ENCODE data around the gene ISY1. TPM values are rescaled to one million over a fixed set of nuclear protein-coding genes. Genes with fewer than 3 reads are reported as not detected.

The ISY1 gene
- polyA plus RNA-seq, 1 donor (not counting 4 experiments of a cell fraction or from before 2014, with no cell fraction given), result 25.5 TPM

- H3K9me3 ChIP-seq (ENCODE audit: control insufficient read depth, low read depth, low read length), result no peaks in the 10 kb centered on the region
- dilution Hi-C loops (cut with MboI; ENCODE audit: extremely low pct_ligation_motif_present, low sequenced_read_pairs), result no loop called here
- H3K9me1 ChIP-seq (ENCODE audit: control insufficient read depth, extremely low read depth, insufficient read depth, low read length), result no peaks in the 10 kb centered on the region
- peak overlapping the region; percentile 83 for H3K9ac ChIP-seq (ENCODE audit: control insufficient read depth, extremely low read depth, insufficient read depth, low read length)
- H3K27ac ChIP-seq (ENCODE audit: control insufficient read depth, insufficient read depth, low read length), result peak overlapping the region; percentile 96
- H3K4me2 ChIP-seq (ENCODE audit: control insufficient read depth, extremely low read depth, insufficient read depth, low read depth, low read length), result peak overlapping the region; percentile 97
- H4K20me1 ChIP-seq (ENCODE audit: control insufficient read depth, extremely low read depth, insufficient read depth, low read length), result peaks cover 7% of the 10 kb centered on the region
- H3K79me2 ChIP-seq (ENCODE audit: control insufficient read depth, insufficient read depth, low read length), result peaks cover 46% of the 10 kb centered on the region
- TF ChIP-seq EZH2 (IDR thresholded peaks at IDR 0.05; ENCODE audit: low read length) (no peak), CTCF (optimal IDR thresholded peaks at IDR 0.05 in 1 of 3, IDR thresholded peaks at IDR 0.05 in 1 of 3, conservative IDR thresholded peaks at IDR 0.05 in 1 of 3; ENCODE audit: extremely low read depth in 1 of 3, insufficient read depth in 2 of 3, low read length in 3 of 3) (no peak)
- H3K4me1 ChIP-seq (ENCODE audit: control insufficient read depth, extremely low read depth, insufficient read depth, low read length), result peaks cover 25% of the 10 kb centered on the region
- H3K4me3 ChIP-seq (ENCODE audit: control insufficient read depth in 2 of 3, extremely low read depth in 1 of 3, insufficient read depth in 2 of 3, low read depth in 1 of 3, low read length in 3 of 3), result peak overlapping the region; percentile 56 to 90 (median 61)
- FAIRE-seq, result no peak
- H3K36me3 ChIP-seq (ENCODE audit: control insufficient read depth in 2 of 2, extremely low read depth in 1 of 2, insufficient read depth in 2 of 2, low read length in 2 of 2), result peaks cover 7 to 10% of the 10 kb centered on the region in 2 experiments
- DNase-seq (ENCODE audit: low read depth, low spot score), result no peak
- H3K27me3 ChIP-seq (ENCODE audit: control insufficient read depth, extremely low read depth, insufficient read depth, low read length), result no peaks in the 10 kb centered on the region
- H2AFZ ChIP-seq (ENCODE audit: control insufficient read depth, low read length), result no peak overlapping the region
Measured at GRCh38 chr3:129119365-129120100, 41.3 kb downstream of the ISY1 start.

- Histone ChIP-seq H3K27ac (ENCODE audit: control insufficient read depth, insufficient read depth, low read length) (no peak overlapping the region), H3K9me1 (ENCODE audit: control insufficient read depth, extremely low read depth, insufficient read depth, low read length) (no peaks in the 10 kb centered on the region), H3K4me1 (ENCODE audit: control insufficient read depth, extremely low read depth, insufficient read depth, low read length) (peaks cover 24% of the 10 kb centered on the region), H3K9ac (ENCODE audit: control insufficient read depth, extremely low read depth, insufficient read depth, low read length) (no peak overlapping the region), H2AFZ (ENCODE audit: control insufficient read depth, low read length) (no peak overlapping the region), H3K9me3 (ENCODE audit: control insufficient read depth, low read depth, low read length) (no peaks in the 10 kb centered on the region), H3K27me3 (ENCODE audit: control insufficient read depth, extremely low read depth, insufficient read depth, low read length) (no peaks in the 10 kb centered on the region), H3K36me3 (ENCODE audit: control insufficient read depth in 2 of 2, extremely low read depth in 1 of 2, insufficient read depth in 2 of 2, low read length in 2 of 2) (peaks cover 10 to 12% of the 10 kb centered on the region in 2 experiments), H3K4me3 (ENCODE audit: control insufficient read depth in 2 of 3, extremely low read depth in 1 of 3, insufficient read depth in 2 of 3, low read depth in 1 of 3, low read length in 3 of 3) (no peak overlapping the region), H3K79me2 (ENCODE audit: control insufficient read depth, insufficient read depth, low read length) (peaks cover 52% of the 10 kb centered on the region), H4K20me1 (ENCODE audit: control insufficient read depth, extremely low read depth, insufficient read depth, low read length) (peaks cover 7% of the 10 kb centered on the region), H3K4me2 (ENCODE audit: control insufficient read depth, extremely low read depth, insufficient read depth, low read depth, low read length) (peak overlapping the region; percentile 97)
- FAIRE-seq (peak; percentile 13), DNase-seq (ENCODE audit: low read depth, low spot score) (no peak)
- no peak for TF ChIP-seq CTCF (optimal IDR thresholded peaks at IDR 0.05 in 1 of 3, IDR thresholded peaks at IDR 0.05 in 1 of 3, conservative IDR thresholded peaks at IDR 0.05 in 1 of 3; ENCODE audit: extremely low read depth in 1 of 3, insufficient read depth in 2 of 3, low read length in 3 of 3)
- no peak for TF ChIP-seq EZH2 (IDR thresholded peaks at IDR 0.05; ENCODE audit: low read length)
- dilution Hi-C loops (cut with MboI; ENCODE audit: extremely low pct_ligation_motif_present, low sequenced_read_pairs), result no loop called here
Measured at GRCh38 chr3:129118745-129119144, 42.1 kb downstream of the ISY1 start.

Measured in keratinocyte (primary cell).